Tibial nerve (tissue), 4 donors: ENCODE data around the gene PAPSS2. TPM values are rescaled to one million over a fixed set of nuclear protein-coding genes. Genes with fewer than 3 reads are reported as not detected.

ENCODE experiments used
- DNase-seq, 2 donors: peaks; one replicate each; pipeline ENCODE4 v3.0.0-alpha.2; 2019; ENCODE audit warnings: low spot score in 2 of 2
- H3K27ac ChIP-seq, 4 donors: fragments of 200-600 bp; sonication (generic) in 3 of 4; one replicate each; pipeline ENCODE4 v1.5.1; 2017 to 2019; ENCODE audit warnings: mild to moderate bottlenecking in 1 of 4
- H3K27me3 ChIP-seq, 2 donors: fragments of 200-600 bp; sonication (generic) in 1 of 2; one replicate each; pipeline versions ENCODE4 v1.5.1 to v1.6.0; 2017 to 2019
- H3K36me3 ChIP-seq, 3 donors: fragments of 200-600 bp; sonication (generic); one replicate each; pipeline ENCODE4 v1.5.1; 2018 to 2019
- H3K4me1 ChIP-seq, 4 donors: fragments of 200-600 bp; sonication (generic) in 3 of 4; one replicate each; pipeline ENCODE4 v1.5.1; 2017 to 2019
- H3K4me3 ChIP-seq, 4 donors: fragments of 200-600 bp; sonication (generic) in 3 of 4; one replicate each; pipeline ENCODE4 v1.5.1; 2017 to 2019; ENCODE audit warnings: mild to moderate bottlenecking in 1 of 4, moderate library complexity in 1 of 4
- H3K9me3 ChIP-seq, 4 donors: fragments of 200-600 bp; sonication (generic) in 3 of 4; one replicate each; pipeline ENCODE4 v1.5.1; 2017 to 2019
- CTCF ChIP-seq, 5 experiments: fragments of 200-600 bp in 3 of 5; fragments of 450-650 bp in 2 of 5; sonication (generic) in 3 of 5; IDR thresholded peaks; one replicate each; pipeline ENCODE4 v1.5.1; 2016 to 2019; ENCODE audit warnings: antibody characterized with exemption in 5 of 5, mild to moderate bottlenecking in 3 of 5, moderate library complexity in 2 of 5
- EP300 ChIP-seq, 2 donors: sonication (generic); formaldehyde crosslinking; IDR thresholded peaks; one replicate each; pipeline ENCODE4 v1.6.1; 2017; ENCODE audit warnings: antibody characterized with exemption in 2 of 2, mild to moderate bottlenecking in 1 of 2
- POLR2A ChIP-seq, 2 donors: fragments of 450-650 bp; IDR thresholded peaks; one replicate each; pipeline ENCODE4 v1.6.1; 2017; ENCODE audit warnings: antibody characterized with exemption in 2 of 2, mild to moderate bottlenecking in 2 of 2, moderate library complexity in 2 of 2
- WGBS, 2 donors: methylation state at CpG; one replicate each; pipeline ENCODE4 v1.1.5; 2018; 5-methylcytosine and 5-hydroxymethylcytosine counted together
- total RNA-seq, 4 donors: library from RNA; depleted of rRNA; stranded (reverse); fragments of >200 nt; gene quantifications; one replicate each; pipeline ENCODE4 v1.1.0, GENCODE V29; 2016

Gene PAPSS2
- total RNA-seq, 4 donors from 2014 or later: 11.6 to 32.8 (median 19.8) TPM

GRCh38 chr10:87760195-87760905 lies 100.7 kb downstream of the PAPSS2 start:
- TF ChIP-seq EP300 (IDR thresholded peaks at IDR 0.05) (no peak), POLR2A (IDR thresholded peaks at IDR 0.05) (no peak), CTCF (IDR thresholded peaks at IDR 0.05) (no peak)
- no peak overlapping the region for H3K27ac ChIP-seq
- H3K4me1 ChIP-seq: no peaks in the 10 kb centered on the region
- no peak overlapping the region for H3K4me3 ChIP-seq
- DNase-seq: no peak
- H3K27me3 ChIP-seq: no peaks in the 10 kb centered on the region
- no peaks in the 10 kb centered on the region for H3K9me3 ChIP-seq
- peaks cover 0 to 20% (median 0%) of the 10 kb centered on the region in 3 donors for H3K36me3 ChIP-seq
- WGBS, 2 donors: 77 to 78% methylated on average over 6 of the region's 6 CpGs

GRCh38 chr10:87761153-87761552 lies 101.5 kb downstream of the PAPSS2 start:
- H3K4me1 ChIP-seq: no peaks in the 10 kb centered on the region
- WGBS, 2 donors: 86 to 90% methylated on average over 4 of the region's 4 CpGs
- H3K27me3 ChIP-seq: no peaks in the 10 kb centered on the region
- H3K9me3 ChIP-seq: no peaks in the 10 kb centered on the region
- no peak overlapping the region for H3K4me3 ChIP-seq
- H3K27ac ChIP-seq: no peak overlapping the region
- H3K36me3 ChIP-seq: peaks cover 0 to 20% (median 0%) of the 10 kb centered on the region in 3 donors
- TF ChIP-seq POLR2A (IDR thresholded peaks at IDR 0.05): no peak
- no peak for TF ChIP-seq EP300 (IDR thresholded peaks at IDR 0.05)
- no peak for TF ChIP-seq CTCF (IDR thresholded peaks at IDR 0.05)
- DNase-seq: no peak

- Histone ChIP-seq H3K9me3 (no peaks in the 10 kb centered on the region), H3K4me1 (no peaks in the 10 kb centered on the region), H3K36me3 (peaks cover 0 to 26% (median 0%) of the 10 kb centered on the region in 3 donors), H3K4me3 (no peak overlapping the region), H3K27ac (no peak overlapping the region), H3K27me3 (no peaks in the 10 kb centered on the region)
- TF ChIP-seq CTCF (IDR thresholded peaks at IDR 0.05) (no peak), POLR2A (IDR thresholded peaks at IDR 0.05) (no peak), EP300 (IDR thresholded peaks at IDR 0.05) (no peak)
- 70 to 89% methylated on average over 2 of the region's 2 CpGs for WGBS, 2 donors
- DNase-seq: no peak
These were observed 102.2 kb downstream of the PAPSS2 start for GRCh38 chr10:87761892-87762291.

GRCh38 chr10:87763086-87763861 lies 103.6 kb downstream of the PAPSS2 start:
- 92 to 93% methylated on average over 5 of the region's 5 CpGs for WGBS, 2 donors
- peaks cover 0 to 39% (median 0%) of the 10 kb centered on the region in 3 donors for H3K36me3 ChIP-seq
- TF ChIP-seq POLR2A (IDR thresholded peaks at IDR 0.05) (no peak), CTCF (IDR thresholded peaks at IDR 0.05) (no peak), EP300 (IDR thresholded peaks at IDR 0.05) (no peak)
- no peak for DNase-seq
- no peak overlapping the region for H3K27ac ChIP-seq
- no peaks in the 10 kb centered on the region for H3K4me1 ChIP-seq
- no peaks in the 10 kb centered on the region for H3K27me3 ChIP-seq
- H3K4me3 ChIP-seq: no peak overlapping the region
- no peaks in the 10 kb centered on the region for H3K9me3 ChIP-seq
